ENCODE measurements around the gene CHCHD6.
A peak's percentile ranks its signal among the peaks of the same experiment; 100 is the strongest.

The CHCHD6 gene

GRCh38 chr3:126939338-126939718 is 235.3 kb downstream of the CHCHD6 start:
- Histone ChIP-seq H2BK120ac (ENCODE audit: low read depth, low read length) (no peak overlapping the region), H3K14ac (ENCODE audit: low read length) (no peak overlapping the region), H3K4me1 (ENCODE audit: control insufficient read depth in 2 of 2, insufficient read depth in 1 of 2, low read depth in 1 of 2, low read length in 2 of 2) (peaks cover 5 to 15% of the 10 kb centered on the region in 2 donors), H2BK5ac (ENCODE audit: low read length) (no peak overlapping the region), H3K9ac (ENCODE audit: low read depth, low read length, poor library complexity) (no peak overlapping the region), H4K91ac (ENCODE audit: low read depth, low read length, poor library complexity) (no peak overlapping the region), H3K18ac (ENCODE audit: low read length) (no peak overlapping the region), H3K4ac (ENCODE audit: low read length) (no peak overlapping the region), H3K4me2 (ENCODE audit: insufficient read depth, low read length, poor library complexity, severe bottlenecking) (no peak overlapping the region), H2AFZ (ENCODE audit: low read length) (no peak overlapping the region), H4K8ac (ENCODE audit: low read depth, low read length) (no peak overlapping the region), H3K27ac (replicated peaks; ENCODE audit: low read length) (no peak overlapping the region), H2BK12ac (ENCODE audit: low read length) (no peak overlapping the region), H3K79me1 (ENCODE audit: low read depth, low read length) (no peaks in the 10 kb centered on the region), H3K27me3 (ENCODE audit: control insufficient read depth in 3 of 3, insufficient read depth in 3 of 3, low read depth in 1 of 3, low read length in 3 of 3) (no peaks in the 10 kb centered on the region), H3K36me3 (replicated peaks in 1 of 2; ENCODE audit: control insufficient read depth in 2 of 2, insufficient read depth in 2 of 2, low read length in 2 of 2) (no peaks in the 10 kb centered on the region), H2AK5ac (ENCODE audit: low read depth, low read length) (no peak overlapping the region), H2BK15ac (ENCODE audit: low read length) (no peak overlapping the region), H3K9me3 (replicated peaks in 1 of 2; ENCODE audit: control insufficient read depth in 2 of 2, insufficient read depth in 1 of 2, low read depth in 1 of 2, low read length in 2 of 2) (no peaks in the 10 kb centered on the region), H3K23ac (ENCODE audit: low read depth, low read length, poor library complexity) (no peak overlapping the region), H3K4me3 (ENCODE audit: low read length in 2 of 2) (no peak overlapping the region)
- DNase-seq (ENCODE audit: low spot score), result no peak
- no CpG with 5 or more reads among the region's 4 CpGs for WGBS, 2 donors (ENCODE audit: extremely low coverage in 2 of 2, insufficient read length in 2 of 2, insufficient replicate concordance in 1 of 2)

GRCh38 chr3:126939733-126940132 is 235.7 kb downstream of the CHCHD6 start:
- Histone ChIP-seq H2BK15ac (ENCODE audit: low read length) (no peak overlapping the region), H3K4me1 (ENCODE audit: control insufficient read depth in 2 of 2, insufficient read depth in 1 of 2, low read depth in 1 of 2, low read length in 2 of 2) (peaks cover 5 to 15% of the 10 kb centered on the region in 2 donors), H3K4me2 (ENCODE audit: insufficient read depth, low read length, poor library complexity, severe bottlenecking) (no peak overlapping the region), H3K14ac (ENCODE audit: low read length) (no peak overlapping the region), H3K4me3 (ENCODE audit: low read length in 2 of 2) (no peak overlapping the region), H3K23ac (ENCODE audit: low read depth, low read length, poor library complexity) (no peak overlapping the region), H3K27ac (replicated peaks; ENCODE audit: low read length) (no peak overlapping the region), H4K91ac (ENCODE audit: low read depth, low read length, poor library complexity) (no peak overlapping the region), H2BK5ac (ENCODE audit: low read length) (no peak overlapping the region), H2AFZ (ENCODE audit: low read length) (no peak overlapping the region), H3K36me3 (replicated peaks in 1 of 2; ENCODE audit: control insufficient read depth in 2 of 2, insufficient read depth in 2 of 2, low read length in 2 of 2) (no peaks in the 10 kb centered on the region), H2AK5ac (ENCODE audit: low read depth, low read length) (no peak overlapping the region), H3K9ac (ENCODE audit: low read depth, low read length, poor library complexity) (no peak overlapping the region), H4K8ac (ENCODE audit: low read depth, low read length) (no peak overlapping the region), H3K9me3 (replicated peaks in 1 of 2; ENCODE audit: control insufficient read depth in 2 of 2, insufficient read depth in 1 of 2, low read depth in 1 of 2, low read length in 2 of 2) (no peaks in the 10 kb centered on the region), H3K27me3 (ENCODE audit: control insufficient read depth in 3 of 3, insufficient read depth in 3 of 3, low read depth in 1 of 3, low read length in 3 of 3) (no peaks in the 10 kb centered on the region), H3K79me1 (ENCODE audit: low read depth, low read length) (no peaks in the 10 kb centered on the region), H2BK12ac (ENCODE audit: low read length) (no peak overlapping the region), H2BK120ac (ENCODE audit: low read depth, low read length) (no peak overlapping the region), H3K4ac (ENCODE audit: low read length) (no peak overlapping the region), H3K18ac (ENCODE audit: low read length) (no peak overlapping the region)
- WGBS, 2 donors (ENCODE audit: extremely low coverage in 2 of 2, insufficient read length in 2 of 2, insufficient replicate concordance in 1 of 2), result no CpG with 5 or more reads among the region's 3 CpGs
- no peak for DNase-seq (ENCODE audit: low spot score)

- H3K36me3 ChIP-seq (replicated peaks in 1 of 2; ENCODE audit: control insufficient read depth in 2 of 2, insufficient read depth in 2 of 2, low read length in 2 of 2), result no peaks in the 10 kb centered on the region
- no CpG with 5 or more reads among the region's 5 CpGs for WGBS, 2 donors (ENCODE audit: extremely low coverage in 2 of 2, insufficient read length in 2 of 2, insufficient replicate concordance in 1 of 2)
- H3K4me2 ChIP-seq (ENCODE audit: insufficient read depth, low read length, poor library complexity, severe bottlenecking), result no peak overlapping the region
- H3K79me1 ChIP-seq (ENCODE audit: low read depth, low read length), result no peaks in the 10 kb centered on the region
- no peak overlapping the region for H3K27ac ChIP-seq (replicated peaks; ENCODE audit: low read length)
- no peak overlapping the region for H2AK5ac ChIP-seq (ENCODE audit: low read depth, low read length)
- H2AFZ ChIP-seq (ENCODE audit: low read length), result no peak overlapping the region
- no peak overlapping the region for H3K23ac ChIP-seq (ENCODE audit: low read depth, low read length, poor library complexity)
- no peak overlapping the region for H2BK15ac ChIP-seq (ENCODE audit: low read length)
- H3K9me3 ChIP-seq (replicated peaks in 1 of 2; ENCODE audit: control insufficient read depth in 2 of 2, insufficient read depth in 1 of 2, low read depth in 1 of 2, low read length in 2 of 2), result no peaks in the 10 kb centered on the region
- no peak overlapping the region for H3K18ac ChIP-seq (ENCODE audit: low read length)
- DNase-seq (ENCODE audit: low spot score), result no peak
- no peak overlapping the region for H2BK12ac ChIP-seq (ENCODE audit: low read length)
- no peak overlapping the region for H2BK120ac ChIP-seq (ENCODE audit: low read depth, low read length)
- H3K14ac ChIP-seq (ENCODE audit: low read length), result no peak overlapping the region
- H2BK5ac ChIP-seq (ENCODE audit: low read length), result no peak overlapping the region
- peaks cover 7 to 17% of the 10 kb centered on the region in 2 donors for H3K4me1 ChIP-seq (ENCODE audit: control insufficient read depth in 2 of 2, insufficient read depth in 1 of 2, low read depth in 1 of 2, low read length in 2 of 2)
- H3K9ac ChIP-seq (ENCODE audit: low read depth, low read length, poor library complexity), result no peak overlapping the region
- no peaks in the 10 kb centered on the region for H3K27me3 ChIP-seq (ENCODE audit: control insufficient read depth in 3 of 3, insufficient read depth in 3 of 3, low read depth in 1 of 3, low read length in 3 of 3)
- H3K4me3 ChIP-seq (ENCODE audit: low read length in 2 of 2), result no peak overlapping the region
- H4K8ac ChIP-seq (ENCODE audit: low read depth, low read length), result no peak overlapping the region
- no peak overlapping the region for H3K4ac ChIP-seq (ENCODE audit: low read length)
- no peak overlapping the region for H4K91ac ChIP-seq (ENCODE audit: low read depth, low read length, poor library complexity)
Measured at GRCh38 chr3:126941721-126942270, 237.8 kb downstream of the CHCHD6 start.

GRCh38 chr3:126944089-126944965 is 240.3 kb downstream of the CHCHD6 start:
- H2BK15ac ChIP-seq (ENCODE audit: low read length), result no peak overlapping the region
- WGBS, 2 donors (ENCODE audit: extremely low coverage in 2 of 2, insufficient read length in 2 of 2, insufficient replicate concordance in 1 of 2), result no CpG with 5 or more reads among the region's 12 CpGs

More at GRCh38 chr3:126944089-126944965, 240.3 kb downstream of the CHCHD6 start:
- Histone ChIP-seq H2AK5ac (ENCODE audit: low read depth, low read length) (no peak overlapping the region), H4K8ac (ENCODE audit: low read depth, low read length) (no peak overlapping the region), H3K36me3 (replicated peaks in 1 of 2; ENCODE audit: control insufficient read depth in 2 of 2, insufficient read depth in 2 of 2, low read length in 2 of 2) (peaks cover 0 to 1% of the 10 kb centered on the region in 2 donors), H3K79me1 (ENCODE audit: low read depth, low read length) (no peaks in the 10 kb centered on the region), H3K4me2 (ENCODE audit: insufficient read depth, low read length, poor library complexity, severe bottlenecking) (no peak overlapping the region), H3K9ac (ENCODE audit: low read depth, low read length, poor library complexity) (no peak overlapping the region), H2BK12ac (ENCODE audit: low read length) (no peak overlapping the region), H3K18ac (ENCODE audit: low read length) (peak overlapping the region; percentile 58), H4K91ac (ENCODE audit: low read depth, low read length, poor library complexity) (no peak overlapping the region), H2BK120ac (ENCODE audit: low read depth, low read length) (no peak overlapping the region), H3K4ac (ENCODE audit: low read length) (no peak overlapping the region), H3K4me3 (ENCODE audit: low read length in 2 of 2) (peak overlapping the region in 1 of 2 donors; percentile 27), H3K27me3 (ENCODE audit: control insufficient read depth in 3 of 3, insufficient read depth in 3 of 3, low read depth in 1 of 3, low read length in 3 of 3) (no peaks in the 10 kb centered on the region), H3K9me3 (replicated peaks in 1 of 2; ENCODE audit: control insufficient read depth in 2 of 2, insufficient read depth in 1 of 2, low read depth in 1 of 2, low read length in 2 of 2) (no peaks in the 10 kb centered on the region), H2BK5ac (ENCODE audit: low read length) (no peak overlapping the region), H3K14ac (ENCODE audit: low read length) (no peak overlapping the region), H3K23ac (ENCODE audit: low read depth, low read length, poor library complexity) (no peak overlapping the region), H3K4me1 (ENCODE audit: control insufficient read depth in 2 of 2, insufficient read depth in 1 of 2, low read depth in 1 of 2, low read length in 2 of 2) (peaks cover 7 to 10% of the 10 kb centered on the region in 2 donors), H2AFZ (ENCODE audit: low read length) (no peak overlapping the region), H3K27ac (replicated peaks; ENCODE audit: low read length) (no peak overlapping the region)
- no peak for DNase-seq (ENCODE audit: low spot score)
